ENCODE results near the gene MAGEA10. TPM values are rescaled to one million over a fixed set of nuclear protein-coding genes. Genes with fewer than 3 reads are reported as not detected.

MAGEA10 gene
- total RNA-seq, 1 donor from 2014 or later: not detected

DNA sequence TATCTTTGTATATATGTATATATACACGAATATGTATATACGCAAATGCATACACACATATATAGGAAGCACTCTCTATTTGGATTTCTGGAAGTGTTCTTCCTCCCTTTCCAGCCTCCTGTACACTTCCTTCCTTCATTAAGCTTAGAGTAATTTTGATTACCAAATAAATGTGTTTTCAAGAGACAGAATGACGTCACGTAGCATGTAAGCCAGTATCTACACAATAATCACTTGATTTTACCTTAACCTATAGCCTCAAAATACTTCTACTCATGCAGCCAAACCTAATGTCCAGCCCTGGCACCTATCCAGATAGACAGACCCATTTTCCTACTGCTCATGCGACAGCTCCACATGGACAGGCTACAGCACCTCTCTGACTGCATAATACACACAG is 29.9 kb downstream of the MAGEA10 start:
- Histone ChIP-seq H3K27me3 (no peaks in the 10 kb centered on the region), H3K79me2 (ENCODE audit: low read depth) (no peaks in the 10 kb centered on the region), H3K4me2 (no peak overlapping the region), H3K9me3 (ENCODE audit: low read depth) (peaks cover 8% of the 10 kb centered on the region), H3K4me3 (no peak overlapping the region), H4K20me1 (ENCODE audit: low read depth) (no peaks in the 10 kb centered on the region), H3K9ac (no peak overlapping the region), H3K36me3 (no peaks in the 10 kb centered on the region), H3F3A (ENCODE audit: low read depth) (no peaks in the 10 kb centered on the region), H3K4me1 (no peaks in the 10 kb centered on the region), H2AFZ (replicated peaks) (no peak overlapping the region), H3K27ac (no peak overlapping the region)
- no peak for DNase-seq (ENCODE audit: low spot score)
- no peaks in the 10 kb centered on the region for H3K36me3 Mint-ChIP-seq
- no peak overlapping the region for H3K27ac Mint-ChIP-seq
- H3K27me3 Mint-ChIP-seq (ENCODE audit: insufficient read depth, low read depth): peaks cover 2% of the 10 kb centered on the region
- H3K4me3 Mint-ChIP-seq: no peak overlapping the region
- H3K4me1 Mint-ChIP-seq: no peaks in the 10 kb centered on the region
- TF ChIP-seq, protein P1, sequence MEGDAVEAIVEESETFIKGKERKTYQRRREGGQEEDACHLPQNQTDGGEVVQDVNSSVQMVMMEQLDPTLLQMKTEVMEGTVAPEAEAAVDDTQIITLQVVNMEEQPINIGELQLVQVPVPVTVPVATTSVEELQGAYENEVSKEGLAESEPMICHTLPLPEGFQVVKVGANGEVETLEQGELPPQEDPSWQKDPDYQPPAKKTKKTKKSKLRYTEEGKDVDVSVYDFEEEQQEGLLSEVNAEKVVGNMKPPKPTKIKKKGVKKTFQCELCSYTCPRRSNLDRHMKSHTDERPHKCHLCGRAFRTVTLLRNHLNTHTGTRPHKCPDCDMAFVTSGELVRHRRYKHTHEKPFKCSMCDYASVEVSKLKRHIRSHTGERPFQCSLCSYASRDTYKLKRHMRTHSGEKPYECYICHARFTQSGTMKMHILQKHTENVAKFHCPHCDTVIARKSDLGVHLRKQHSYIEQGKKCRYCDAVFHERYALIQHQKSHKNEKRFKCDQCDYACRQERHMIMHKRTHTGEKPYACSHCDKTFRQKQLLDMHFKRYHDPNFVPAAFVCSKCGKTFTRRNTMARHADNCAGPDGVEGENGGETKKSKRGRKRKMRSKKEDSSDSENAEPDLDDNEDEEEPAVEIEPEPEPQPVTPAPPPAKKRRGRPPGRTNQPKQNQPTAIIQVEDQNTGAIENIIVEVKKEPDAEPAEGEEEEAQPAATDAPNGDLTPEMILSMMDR (IDR thresholded peaks at IDR 0.05): no peak
- TF ChIP-seq EZH2phosphoT487 (IDR thresholded peaks at IDR 0.05) (no peak), EZH2 (IDR thresholded peaks at IDR 0.05) (no peak)
- no peaks in the 10 kb centered on the region for H3K9me3 Mint-ChIP-seq

DNA sequence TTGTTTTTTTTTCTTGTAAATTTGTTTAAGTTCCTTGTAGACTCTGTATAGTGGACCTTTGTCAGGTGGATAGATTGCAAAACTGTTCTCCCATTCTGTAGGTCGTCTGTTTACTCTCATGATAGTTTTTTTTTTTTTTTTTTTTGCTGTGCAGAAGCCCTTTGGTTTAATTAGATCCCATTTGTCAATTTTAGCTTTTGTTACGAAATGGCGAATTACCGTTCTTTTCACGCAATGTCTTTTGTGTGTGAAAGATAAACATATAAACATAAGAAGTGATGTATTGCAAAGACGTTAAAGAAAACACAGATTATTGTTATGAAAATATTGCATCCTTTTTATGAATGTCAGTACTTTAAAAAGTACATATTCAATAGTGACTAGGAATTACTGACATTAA is 34.5 kb downstream of the MAGEA10 start:
- H3K9ac ChIP-seq: no peak overlapping the region
- DNase-seq (ENCODE audit: low spot score): no peak
- no peak for TF ChIP-seq EZH2phosphoT487 (IDR thresholded peaks at IDR 0.05)
- no peak for TF ChIP-seq EZH2 (IDR thresholded peaks at IDR 0.05)
- TF ChIP-seq, protein P1 (IDR thresholded peaks at IDR 0.05): no peak
- H3K27ac Mint-ChIP-seq: no peak overlapping the region
- H3K27ac ChIP-seq: no peak overlapping the region
- peaks cover 6% of the 10 kb centered on the region for H3K9me3 Mint-ChIP-seq
- no peaks in the 10 kb centered on the region for H3K4me1 ChIP-seq
- no peak overlapping the region for H3K4me3 ChIP-seq
- H3K4me1 Mint-ChIP-seq: no peaks in the 10 kb centered on the region
- no peaks in the 10 kb centered on the region for H3K27me3 ChIP-seq
- H3K79me2 ChIP-seq (ENCODE audit: low read depth): no peaks in the 10 kb centered on the region
- H3K9me3 ChIP-seq (ENCODE audit: low read depth): peaks cover 8% of the 10 kb centered on the region
- no peaks in the 10 kb centered on the region for H3K36me3 ChIP-seq
- H3K4me2 ChIP-seq: no peak overlapping the region
- H2AFZ ChIP-seq (replicated peaks): no peak overlapping the region
- no peak overlapping the region for H3K4me3 Mint-ChIP-seq
- no peaks in the 10 kb centered on the region for H4K20me1 ChIP-seq (ENCODE audit: low read depth)
- no peaks in the 10 kb centered on the region for H3K36me3 Mint-ChIP-seq
- H3K27me3 Mint-ChIP-seq (ENCODE audit: insufficient read depth, low read depth): peaks cover 6% of the 10 kb centered on the region
- no peaks in the 10 kb centered on the region for H3F3A ChIP-seq (ENCODE audit: low read depth)

DNA sequence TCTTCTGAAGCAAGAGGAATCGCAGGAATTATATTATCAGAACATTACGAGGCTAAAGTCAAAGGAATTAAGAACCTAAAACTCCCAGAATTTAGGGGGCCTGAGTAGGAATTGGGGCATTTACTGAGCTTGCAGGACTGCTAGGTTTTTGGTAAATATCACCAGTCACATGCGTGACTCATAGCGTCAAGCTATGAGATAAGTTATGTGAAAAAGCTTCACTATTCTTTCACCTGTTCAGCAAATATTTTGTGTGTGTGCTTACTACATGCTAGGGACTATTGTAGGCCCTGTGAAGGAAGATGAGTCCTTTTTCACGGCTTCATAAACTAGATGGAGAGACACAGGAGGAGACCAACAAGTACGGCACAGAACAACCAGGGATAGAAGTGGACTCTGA is 52.2 kb downstream of the MAGEA10 start:
- no peaks in the 10 kb centered on the region for H3K27me3 ChIP-seq
- DNase-seq (ENCODE audit: low spot score): no peak
- no peaks in the 10 kb centered on the region for H3F3A ChIP-seq (ENCODE audit: low read depth)
- H3K4me3 ChIP-seq: no peak overlapping the region
- no peaks in the 10 kb centered on the region for H3K79me2 ChIP-seq (ENCODE audit: low read depth)
- H3K27ac Mint-ChIP-seq: no peak overlapping the region
- no peaks in the 10 kb centered on the region for H3K9me3 Mint-ChIP-seq
- H3K4me2 ChIP-seq: no peak overlapping the region
- H4K20me1 ChIP-seq (ENCODE audit: low read depth): no peaks in the 10 kb centered on the region
- H3K4me1 Mint-ChIP-seq: no peaks in the 10 kb centered on the region
- H3K4me3 Mint-ChIP-seq: no peak overlapping the region
- H3K36me3 ChIP-seq: no peaks in the 10 kb centered on the region
- H3K4me1 ChIP-seq: no peaks in the 10 kb centered on the region
- H3K27me3 Mint-ChIP-seq (ENCODE audit: insufficient read depth, low read depth): no peaks in the 10 kb centered on the region
- no peak overlapping the region for H3K9ac ChIP-seq
- H3K27ac ChIP-seq: no peak overlapping the region
- H2AFZ ChIP-seq (replicated peaks): no peak overlapping the region
- TF ChIP-seq, protein P1 (IDR thresholded peaks at IDR 0.05): no peak
- TF ChIP-seq EZH2 (IDR thresholded peaks at IDR 0.05) (no peak), EZH2phosphoT487 (IDR thresholded peaks at IDR 0.05) (no peak)
- H3K9me3 ChIP-seq (ENCODE audit: low read depth): peaks cover 6% of the 10 kb centered on the region
- H3K36me3 Mint-ChIP-seq: no peaks in the 10 kb centered on the region

Other genes with a start within 250 kb of the MAGEA10 start
- not detected in 2 replicates for gene MAGEA4, start 225.7 kb downstream of the MAGEA10 start, total RNA-seq (ENCODE audit: low replicate concordance)
- 0.92 and 1.1 TPM in 2 replicates for gene GABRE, start 163.9 kb downstream of the MAGEA10 start, total RNA-seq (ENCODE audit: low replicate concordance)

Data from neural progenitor cell (in vitro differentiated cells).